Stimulated activated CD4-positive, alpha-beta T cell treated with anti-CD3 and anti-CD28 coated beads, Interleukin-15, amount 100 ng/mL, for 1 hour (primary cell): Measurements from ENCODE around the gene HDAC3.

ENCODE experiments used
- DNase-seq, 2 donors: peaks; one replicate each; pipeline ENCODE4 v3.0.0-alpha.2; 2020; ENCODE audit warnings: low read depth in 1 of 2, low spot score in 1 of 2

Gene HDAC3

GRCh38 chr5:141636413-141637122 lies at the start of gene HDAC3, which contains the start of gene RELL2:
HDAC3 (minus strand) TSS chr5:141636849; CDS start chr5:141636790, 59 bp downstream.
RELL2 (plus strand) TSS chr5:141636997; CDS start chr5:141638226, 1,229 bp downstream.
- DNase-seq: peak; percentile 91 to 97

- no peak for DNase-seq
These were observed 48.9 kb upstream of the HDAC3 start for GRCh38 chr5:141685591-141685990.

GRCh38 chr5:141683596-141684141 lies 47.0 kb upstream of the HDAC3 start:
- DNase-seq: no peak

DNA sequence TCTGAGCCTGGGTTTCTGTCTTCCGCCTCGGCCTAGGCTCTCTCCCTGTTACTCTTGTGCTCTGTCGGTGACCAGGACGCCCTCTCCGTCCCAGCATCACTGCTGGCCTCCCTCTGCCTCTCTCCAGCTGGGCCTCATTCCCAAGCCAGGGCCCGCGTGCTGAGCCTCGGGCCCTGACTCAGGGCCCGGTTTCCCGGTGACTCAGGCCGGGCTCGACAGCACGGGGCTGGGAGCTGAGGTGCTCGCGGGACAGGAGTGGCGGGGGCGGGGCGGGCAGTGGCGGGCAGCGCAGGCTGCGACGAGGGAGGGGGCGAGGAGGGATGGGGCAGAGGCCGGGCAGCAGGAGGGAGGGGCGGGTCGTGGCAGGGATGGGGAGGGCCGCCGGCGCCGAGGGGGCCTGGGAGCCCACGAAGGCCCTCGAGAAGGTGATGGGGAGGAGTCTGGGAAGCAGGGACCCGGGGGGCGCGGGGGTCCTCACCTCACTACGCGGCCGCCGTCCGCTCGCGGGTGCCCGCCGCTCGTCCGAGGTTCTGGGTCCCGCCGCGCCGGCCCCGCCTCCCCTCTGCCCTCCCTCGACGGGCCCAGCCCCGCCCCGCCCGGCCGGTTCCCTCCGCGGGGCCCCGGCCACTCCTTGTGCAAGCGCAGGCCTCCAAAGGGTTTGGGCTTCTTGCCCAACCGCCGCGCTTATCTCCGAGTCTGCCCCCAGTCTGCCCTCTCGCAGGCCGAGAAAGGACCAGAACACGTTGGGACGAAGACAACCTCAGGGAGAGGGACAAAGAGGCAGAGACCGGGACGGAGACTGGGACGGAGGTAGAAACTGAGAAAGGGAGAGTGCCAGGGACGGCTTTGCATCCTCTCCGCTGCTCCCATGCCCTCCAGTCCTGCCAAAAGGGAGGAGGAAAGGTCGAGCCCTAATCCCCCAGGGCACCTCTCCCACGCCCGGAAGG lies 45.3 kb upstream of the HDAC3 start, which contains the start of gene ARAP3:
Gene ARAP3 (minus strand): TSS at position 536 of the 947 bp plus-strand sequence. CDS start 1,744 bp downstream, outside the sequence.
- peak in 1 of 2 donors; percentile 12 for DNase-seq

DNA sequence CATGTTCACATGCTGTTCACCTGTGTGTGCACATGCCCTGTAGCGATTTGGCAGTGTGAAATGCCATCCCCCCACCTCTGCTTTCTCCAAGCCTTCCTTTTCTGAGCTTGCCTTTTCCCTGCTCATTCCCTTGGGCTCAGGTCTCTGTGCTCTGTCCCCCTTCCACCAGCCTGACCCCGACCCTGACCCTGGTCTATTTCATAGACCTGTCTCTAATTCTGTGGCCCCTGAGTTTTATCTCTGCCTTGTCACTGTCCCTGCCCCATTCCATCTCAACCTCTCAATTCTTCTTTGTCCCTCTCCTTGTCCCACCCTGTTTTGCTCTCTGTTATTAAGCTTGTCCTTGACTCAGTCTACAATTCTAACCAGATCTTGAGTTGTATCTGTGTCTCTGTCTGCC lies 44.6 kb upstream of the HDAC3 start:
- DNase-seq: no peak

DNA sequence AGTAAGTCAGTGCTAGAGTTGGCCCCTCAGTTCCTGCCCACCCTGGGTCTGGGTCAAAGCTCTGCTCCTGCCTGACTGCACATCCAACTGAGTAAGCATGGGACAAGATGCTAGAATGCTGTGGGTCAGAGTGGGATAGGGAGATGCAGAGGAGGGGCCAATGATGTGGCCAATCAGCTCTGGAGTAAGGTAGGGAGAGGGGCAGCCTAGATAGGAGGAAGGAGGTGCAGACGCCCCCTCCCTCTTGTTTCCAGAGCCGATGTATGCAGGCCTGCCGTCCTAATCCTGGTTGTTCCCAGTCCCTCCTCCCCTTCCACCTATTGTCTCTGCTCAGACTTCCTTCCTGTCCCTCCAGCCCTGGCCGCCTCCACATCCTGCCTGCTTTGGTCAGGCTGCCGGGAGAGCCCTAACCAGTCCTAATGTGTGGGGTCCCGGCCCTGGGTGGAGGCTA lies 44.1 kb upstream of the HDAC3 start:
- DNase-seq: no peak

DNA sequence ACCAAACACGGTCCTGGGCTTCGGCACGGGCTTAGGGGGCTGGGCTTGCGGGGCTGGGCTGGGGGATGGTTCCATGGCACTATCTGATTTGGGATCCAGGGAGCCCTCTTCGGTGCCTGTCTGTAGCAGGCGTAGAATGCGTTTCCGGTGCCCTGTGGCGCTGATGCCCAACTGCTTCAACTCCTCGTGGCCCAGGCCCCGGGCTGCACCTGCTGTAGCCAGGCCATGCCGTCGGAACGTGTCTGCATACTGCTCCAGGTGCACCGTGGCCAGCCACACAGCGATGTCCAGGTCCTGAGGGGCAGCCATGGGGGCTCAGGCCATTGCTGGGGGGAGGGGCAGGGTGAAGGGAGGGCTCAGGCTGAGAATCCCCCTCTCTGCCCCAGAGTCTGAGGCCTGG lies 43.5 kb upstream of the HDAC3 start:
- DNase-seq: no peak

DNA sequence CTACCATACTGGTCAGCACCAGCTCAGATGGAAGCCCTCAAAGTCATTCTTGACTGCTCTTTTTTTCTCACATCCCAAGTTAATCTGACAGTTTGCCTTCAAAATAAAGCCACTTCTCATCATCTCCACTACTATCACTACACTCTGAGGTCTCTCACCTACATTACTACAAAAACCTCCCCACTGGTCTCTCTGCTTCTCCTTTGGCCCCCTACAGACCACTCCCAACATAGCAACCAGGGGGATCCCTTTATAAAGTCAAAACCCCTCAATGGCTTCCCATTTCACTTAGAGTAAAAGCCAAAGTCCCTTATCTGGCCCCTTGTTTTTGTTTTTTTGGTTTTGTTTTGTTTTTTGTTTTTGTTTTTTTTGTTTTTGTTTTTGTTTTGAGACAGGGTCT lies 40.8 kb upstream of the HDAC3 start:
- no peak for DNase-seq

- DNase-seq: no peak
These were observed 39.0 kb upstream of the HDAC3 start for GRCh38 chr5:141675672-141676071.

DNA sequence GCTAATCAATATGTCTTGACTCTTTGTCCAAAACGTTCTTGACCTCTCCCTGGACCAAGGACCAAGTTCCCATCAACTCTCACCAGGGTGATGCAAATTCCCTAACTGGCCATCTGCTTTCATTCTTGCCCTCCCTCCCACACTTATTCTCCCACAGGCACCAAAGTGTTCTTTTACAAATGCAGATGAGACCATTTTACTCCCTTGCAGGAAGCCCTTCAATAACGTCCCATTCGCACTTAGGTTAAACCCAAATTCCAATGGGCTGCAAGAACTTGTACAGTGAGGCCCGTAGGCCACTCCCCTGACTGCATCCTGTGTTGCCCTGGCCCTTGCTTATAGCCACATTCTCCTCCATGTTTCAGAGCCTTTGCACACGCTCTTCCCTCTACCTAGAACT lies 38.1 kb upstream of the HDAC3 start:
- DNase-seq: no peak

DNA sequence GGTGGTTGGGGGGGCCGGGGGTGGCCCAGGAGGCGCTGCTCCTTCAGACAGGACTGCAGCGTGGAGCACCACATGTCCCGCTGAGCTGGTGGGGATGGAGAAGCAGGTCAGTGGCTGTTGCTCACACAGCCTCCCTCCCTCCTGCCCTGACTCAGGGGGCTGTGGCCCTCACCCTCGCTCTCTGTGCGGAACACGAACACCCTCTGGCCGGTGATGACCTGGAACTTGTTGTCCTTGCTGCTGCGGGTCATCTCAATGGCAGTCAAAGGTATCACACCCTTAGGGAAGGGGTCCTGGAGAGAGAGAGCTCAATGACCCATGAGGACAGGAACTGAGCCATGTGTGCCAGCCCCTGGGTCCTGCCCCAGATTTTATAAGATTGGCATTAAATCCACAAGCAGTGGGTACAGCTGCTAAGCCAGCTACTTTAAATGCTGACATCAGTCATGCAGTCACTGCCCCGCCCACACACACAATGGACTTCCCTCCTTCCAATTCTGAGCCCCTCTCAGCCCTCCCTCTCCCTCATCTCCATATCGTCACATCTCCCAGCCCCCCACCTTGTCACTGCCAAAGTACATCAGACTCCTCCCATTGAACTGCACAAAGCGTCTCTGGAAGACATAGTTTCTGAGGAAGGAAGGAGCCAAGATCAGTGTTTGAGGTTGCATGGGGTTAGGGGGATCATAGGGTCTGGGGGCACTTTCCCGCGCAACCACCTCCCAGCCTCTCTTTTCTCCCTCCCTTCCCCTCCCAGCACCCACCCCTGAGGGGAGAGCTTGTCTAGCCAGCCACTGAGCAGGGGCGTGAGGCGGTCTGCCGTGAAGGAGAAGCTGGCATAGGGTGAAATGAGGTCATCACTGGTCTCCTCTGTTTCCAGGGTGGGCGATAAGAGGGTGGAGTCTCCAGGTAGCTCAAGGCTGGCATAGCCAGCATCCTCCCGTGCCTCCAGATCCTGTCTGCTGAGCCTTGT lies 36.5 kb upstream of the HDAC3 start:
- DNase-seq: no peak

GRCh38 chr5:141672071-141672840 lies 35.6 kb upstream of the HDAC3 start:
- DNase-seq: no peak

GRCh38 chr5:141669520-141669919 lies 32.9 kb upstream of the HDAC3 start:
- DNase-seq: no peak

GRCh38 chr5:141668601-141669265 lies 32.1 kb upstream of the HDAC3 start:
- no peak for DNase-seq

DNA sequence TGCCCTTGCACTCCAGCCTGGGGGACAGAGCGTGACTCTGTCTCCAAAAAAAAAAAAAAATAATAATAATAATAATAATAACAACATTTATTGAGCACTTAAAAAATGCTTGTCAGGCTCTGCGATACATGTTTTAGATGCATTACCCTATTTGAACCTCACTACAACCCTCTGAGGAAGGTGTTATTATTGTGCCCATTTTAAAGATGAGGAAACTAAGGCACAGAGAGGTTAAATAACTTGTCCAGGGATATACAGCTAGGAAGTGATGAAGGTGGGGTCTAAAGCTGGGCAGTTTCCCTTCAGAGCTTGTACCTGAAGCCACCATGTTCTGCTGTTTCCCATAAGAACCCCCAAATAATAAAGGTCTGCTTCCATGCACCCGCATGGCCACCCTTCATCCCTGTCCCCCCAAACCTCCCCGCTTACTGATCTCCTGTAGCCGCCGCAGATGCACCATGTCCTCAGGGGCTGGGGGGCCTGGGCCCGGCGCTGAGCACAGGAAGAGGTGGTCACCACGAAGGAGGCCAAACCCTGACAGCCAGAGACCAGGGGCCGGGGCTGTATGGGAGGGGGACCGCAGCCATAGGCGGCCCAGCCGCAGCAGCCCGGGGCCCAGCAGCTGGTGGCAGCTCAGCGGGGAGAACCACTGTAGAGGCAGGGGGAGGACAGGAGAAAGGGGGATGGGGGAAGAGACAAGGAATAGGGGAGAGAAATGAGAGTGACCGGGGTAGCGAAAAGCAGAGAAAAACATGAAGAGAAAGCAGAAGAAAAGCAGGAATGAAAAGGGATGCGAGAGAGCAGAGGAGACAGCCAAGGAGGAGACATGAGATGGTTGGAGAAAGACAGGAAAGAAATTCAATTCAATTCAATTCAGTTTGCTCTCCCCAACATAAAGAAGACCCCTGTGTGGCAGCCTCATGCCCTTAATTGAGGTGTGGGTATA lies 29.6 kb upstream of the HDAC3 start:
- no peak for DNase-seq

- peak; percentile 55 to 63 for DNase-seq
These were observed 28.2 kb upstream of the HDAC3 start for GRCh38 chr5:141664733-141665461.

- no peak for DNase-seq
These were observed 26.9 kb upstream of the HDAC3 start for GRCh38 chr5:141663506-141663905.
